Activated CD4-positive, alpha-beta T cell treated with anti-CD3 and anti-CD28 coated beads for 1 hour (primary cell): ENCODE data around the gene PSMG2.

Source experiments
- DNase-seq: peaks from one replicate; pipeline ENCODE4 v3.0.0-alpha.2; 2020

PSMG2 gene, protein sequence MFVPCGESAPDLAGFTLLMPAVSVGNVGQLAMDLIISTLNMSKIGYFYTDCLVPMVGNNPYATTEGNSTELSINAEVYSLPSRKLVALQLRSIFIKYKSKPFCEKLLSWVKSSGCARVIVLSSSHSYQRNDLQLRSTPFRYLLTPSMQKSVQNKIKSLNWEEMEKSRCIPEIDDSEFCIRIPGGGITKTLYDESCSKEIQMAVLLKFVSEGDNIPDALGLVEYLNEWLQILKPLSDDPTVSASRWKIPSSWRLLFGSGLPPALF

GRCh38 chr18:12702221-12703095 is at the start of gene PSMG2, which contains the start of gene CEP76:
PSMG2 (plus strand) TSS chr18:12703042; CDS start chr18:12703108, 66 bp downstream.
CEP76 (minus strand) TSS chr18:12702723; CDS start chr18:12702548, 175 bp downstream.
- peak; percentile 70 for DNase-seq

DNA sequence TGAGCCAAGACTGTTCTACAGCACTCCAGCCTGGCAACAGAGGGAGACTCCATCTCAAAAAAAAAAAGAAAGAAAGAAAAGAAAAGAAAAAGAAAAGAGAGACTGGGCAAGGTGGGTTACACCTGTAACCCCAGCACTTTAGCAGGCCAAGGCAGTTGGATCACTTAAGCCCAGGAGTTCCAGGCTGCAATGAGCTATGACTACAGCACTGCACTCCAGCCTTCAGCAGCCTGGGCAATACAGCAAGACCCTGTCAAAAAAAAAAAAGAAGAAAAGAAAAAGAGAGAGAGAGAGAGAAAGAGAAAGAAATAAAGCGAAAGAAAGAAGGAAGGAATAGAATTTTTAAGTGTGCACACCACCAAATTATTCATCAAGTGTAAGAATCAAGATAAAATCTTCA is 47.9 kb upstream of the PSMG2 start:
- no peak for DNase-seq

- DNase-seq, result no peak
Observed at GRCh38 chr18:12656605-12656937, 46.3 kb upstream of the PSMG2 start.

GRCh38 chr18:12656938-12657683 is 45.7 kb upstream of the PSMG2 start:
- DNase-seq, result no peak

- peak; percentile 8 for DNase-seq
Observed at GRCh38 chr18:12657684-12658425, 45.0 kb upstream of the PSMG2 start, which contains the start of gene SPIRE1. SPIRE1 (minus strand) TSS chr18:12658107; CDS start chr18:12657866, 241 bp downstream.

DNA sequence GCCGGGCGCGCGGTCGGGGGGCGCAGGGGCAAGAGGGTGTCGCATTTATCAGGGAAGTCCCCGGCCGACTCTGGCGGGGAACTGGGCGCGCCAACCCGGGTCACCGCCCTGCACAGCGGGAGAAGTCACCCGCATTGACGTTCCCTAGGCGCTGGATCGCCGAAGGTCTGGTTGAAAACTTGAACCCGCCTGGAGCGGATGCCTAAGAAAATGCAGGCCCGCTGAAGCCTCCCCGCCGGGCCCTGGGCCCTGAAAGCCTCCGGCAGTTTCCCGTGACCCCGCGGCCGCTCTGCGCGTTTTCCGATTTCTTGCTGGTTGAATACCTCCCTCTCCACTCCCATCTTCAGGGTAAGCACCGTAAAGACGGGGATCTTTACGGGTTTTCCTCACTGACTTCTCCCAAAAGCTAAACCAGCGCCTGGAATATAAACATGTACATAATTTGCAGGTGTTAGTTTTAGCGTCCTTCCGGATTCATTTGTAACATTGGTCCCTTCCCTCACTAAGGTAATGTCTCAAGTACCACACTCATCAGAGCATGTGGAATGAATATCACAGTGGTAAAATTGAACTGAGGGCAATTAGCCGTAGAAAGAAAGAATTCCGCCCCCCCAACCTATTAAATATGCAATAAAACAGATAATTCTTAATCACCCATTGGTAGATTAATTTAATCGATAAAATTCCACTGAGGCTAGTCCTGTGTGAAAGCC is 44.3 kb upstream of the PSMG2 start:
- no peak for DNase-seq

DNA sequence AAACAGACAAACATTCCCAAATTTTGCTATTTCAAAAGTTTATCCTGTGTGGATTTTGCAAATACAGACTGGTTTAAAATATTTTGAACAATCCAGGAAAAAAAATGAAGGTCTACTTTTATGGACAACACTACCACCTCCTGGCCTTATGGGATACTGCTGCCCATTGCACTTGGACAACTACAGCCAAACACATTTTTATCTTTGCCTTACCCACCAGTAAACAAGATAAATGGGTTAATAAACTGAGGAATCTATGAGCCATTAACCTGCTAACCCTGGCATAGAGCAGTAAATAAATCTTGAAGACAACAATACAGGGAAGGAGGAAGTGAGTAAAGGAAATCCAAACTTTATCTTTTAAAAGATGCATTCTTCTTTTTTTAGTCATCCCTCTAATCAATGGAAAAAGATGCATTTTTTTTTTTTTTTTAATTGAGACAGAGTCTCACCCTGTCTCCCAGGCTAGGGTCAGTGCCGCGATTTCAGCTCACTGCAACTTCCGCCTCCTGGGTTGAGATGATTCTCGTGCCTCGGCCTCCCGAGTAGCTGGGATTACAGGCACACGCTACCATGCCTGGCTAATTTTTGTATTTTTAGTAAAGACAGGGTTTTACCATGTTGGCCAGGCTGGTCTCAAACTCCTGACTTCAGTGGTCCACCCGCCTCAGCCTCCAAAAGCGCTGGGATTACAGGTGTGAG is 42.8 kb upstream of the PSMG2 start:
- no peak for DNase-seq

DNA sequence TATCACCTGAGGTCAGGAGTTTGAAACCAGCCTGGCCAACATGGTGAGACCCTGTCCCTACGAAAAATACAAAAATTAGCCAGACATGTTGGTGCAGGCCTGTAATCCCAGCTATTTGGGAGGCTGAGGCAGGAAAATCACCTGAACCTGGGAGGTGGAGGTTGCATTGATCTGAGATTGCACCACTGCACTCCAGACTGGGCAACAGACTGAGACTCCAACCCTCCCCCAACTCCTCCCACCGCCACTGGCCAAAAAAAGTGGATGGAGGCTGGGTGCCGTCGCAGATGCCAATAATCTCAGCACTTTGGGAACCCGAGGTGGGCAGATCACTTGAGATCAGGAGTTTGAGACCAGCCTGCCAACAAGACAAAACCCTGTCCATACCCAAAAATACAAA is 34.8 kb upstream of the PSMG2 start:
- DNase-seq, result no peak

DNA sequence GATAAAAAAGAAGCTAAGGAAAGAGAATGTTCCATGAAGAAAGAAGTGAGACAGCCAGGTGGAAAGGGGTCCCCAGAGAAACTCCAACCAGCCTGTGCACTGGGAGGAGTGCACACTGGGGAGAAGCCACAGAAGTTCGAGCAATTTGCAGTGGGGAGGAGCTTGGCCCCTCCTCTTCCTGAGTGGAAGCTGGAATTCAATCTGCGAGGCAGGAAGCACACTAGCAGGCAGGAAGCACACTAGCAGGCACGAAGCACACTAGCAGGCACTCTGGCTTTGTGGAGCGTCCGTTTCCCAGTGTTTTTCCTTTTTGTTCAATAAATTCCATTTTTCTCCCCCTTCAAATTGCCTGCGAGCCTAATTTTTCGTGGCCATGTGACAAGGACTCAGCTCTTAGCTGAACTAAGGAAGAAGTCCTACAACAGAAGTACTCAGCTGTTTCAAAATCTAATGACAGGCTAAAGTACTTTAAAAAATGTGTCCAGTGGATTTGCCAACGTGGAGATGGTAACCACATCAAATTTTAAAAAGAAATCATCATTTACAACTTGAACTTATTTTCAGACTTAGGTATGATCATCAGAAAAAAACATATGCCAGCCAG is 23.6 kb upstream of the PSMG2 start:
- no peak for DNase-seq

GRCh38 chr18:12686100-12686499 is 16.7 kb upstream of the PSMG2 start:
- no peak for DNase-seq

- DNase-seq, result no peak
Observed at GRCh38 chr18:12689256-12689850, 13.5 kb upstream of the PSMG2 start.

DNA sequence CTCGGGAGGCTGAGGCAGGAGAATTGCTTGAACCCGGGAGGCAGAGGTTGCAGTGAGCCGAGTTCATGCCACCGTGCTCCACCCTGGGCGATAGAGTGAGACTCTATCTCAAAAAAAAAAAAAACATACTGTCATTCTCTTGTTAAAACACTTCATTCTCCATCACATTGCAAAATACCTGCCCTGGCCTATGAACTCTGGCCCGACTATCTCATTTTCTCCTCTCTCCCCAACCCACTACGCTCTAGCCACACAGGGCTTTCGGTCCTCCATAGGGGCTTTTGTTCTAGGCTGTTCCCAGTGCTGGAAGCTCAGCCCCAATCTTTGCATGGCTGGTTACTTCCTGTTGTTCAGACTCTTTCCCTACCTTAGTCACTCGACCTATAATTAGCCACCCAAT is 10.6 kb upstream of the PSMG2 start:
- DNase-seq, result no peak

GRCh38 chr18:12694032-12694431 is 8.8 kb upstream of the PSMG2 start:
- DNase-seq, result no peak

- DNase-seq, result no peak
Observed at GRCh38 chr18:12699747-12700146, 3.1 kb upstream of the PSMG2 start.

- DNase-seq, result no peak
Observed at GRCh38 chr18:12701161-12701560, 1.7 kb upstream of the PSMG2 start.

DNA sequence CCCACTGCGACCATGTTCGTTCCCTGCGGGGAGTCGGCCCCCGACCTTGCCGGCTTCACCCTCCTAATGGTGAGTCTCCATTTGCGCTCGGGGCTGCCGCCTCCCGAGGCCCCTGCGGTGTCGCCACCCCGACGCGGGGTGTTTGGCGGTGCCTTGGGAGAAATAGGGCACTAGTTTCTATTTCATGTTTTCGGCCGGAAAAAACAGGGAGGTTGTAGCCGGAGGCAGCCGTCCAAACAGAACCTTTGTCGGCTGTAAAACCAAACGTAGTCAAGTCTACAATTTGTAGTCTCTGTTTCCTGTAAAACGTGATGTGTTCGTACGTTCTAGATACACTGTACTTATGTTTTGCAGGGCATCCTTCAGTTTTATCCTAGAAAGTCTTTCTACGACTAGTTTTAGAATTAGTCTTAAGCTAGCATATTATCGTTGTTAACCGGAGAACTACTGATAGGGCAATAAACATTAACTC is 290 bp downstream of the PSMG2 start:
- no peak for DNase-seq

DNA sequence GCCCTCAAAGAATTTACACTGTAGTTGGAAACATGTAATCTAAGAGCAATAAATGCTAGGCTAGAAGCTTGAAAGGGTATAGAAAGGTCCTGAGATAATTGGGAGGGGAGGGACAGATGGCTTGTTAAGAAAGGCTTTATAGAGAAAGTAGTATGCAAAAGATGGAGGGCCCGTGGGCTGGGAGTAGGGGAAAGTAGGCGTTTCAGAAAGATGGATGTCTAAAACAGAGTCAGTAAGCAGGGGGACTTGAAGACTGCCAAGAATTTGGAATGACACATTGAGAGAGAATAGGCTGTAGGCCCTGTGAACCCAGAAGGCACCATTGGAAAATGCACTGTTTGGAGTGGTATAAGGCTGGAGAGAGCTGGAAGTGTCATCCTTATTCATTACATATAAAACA is 822 bp downstream of the PSMG2 start:
- DNase-seq, result no peak

- DNase-seq, result no peak
Observed at GRCh38 chr18:12711446-12711845, 8.6 kb downstream of the PSMG2 start.

DNA sequence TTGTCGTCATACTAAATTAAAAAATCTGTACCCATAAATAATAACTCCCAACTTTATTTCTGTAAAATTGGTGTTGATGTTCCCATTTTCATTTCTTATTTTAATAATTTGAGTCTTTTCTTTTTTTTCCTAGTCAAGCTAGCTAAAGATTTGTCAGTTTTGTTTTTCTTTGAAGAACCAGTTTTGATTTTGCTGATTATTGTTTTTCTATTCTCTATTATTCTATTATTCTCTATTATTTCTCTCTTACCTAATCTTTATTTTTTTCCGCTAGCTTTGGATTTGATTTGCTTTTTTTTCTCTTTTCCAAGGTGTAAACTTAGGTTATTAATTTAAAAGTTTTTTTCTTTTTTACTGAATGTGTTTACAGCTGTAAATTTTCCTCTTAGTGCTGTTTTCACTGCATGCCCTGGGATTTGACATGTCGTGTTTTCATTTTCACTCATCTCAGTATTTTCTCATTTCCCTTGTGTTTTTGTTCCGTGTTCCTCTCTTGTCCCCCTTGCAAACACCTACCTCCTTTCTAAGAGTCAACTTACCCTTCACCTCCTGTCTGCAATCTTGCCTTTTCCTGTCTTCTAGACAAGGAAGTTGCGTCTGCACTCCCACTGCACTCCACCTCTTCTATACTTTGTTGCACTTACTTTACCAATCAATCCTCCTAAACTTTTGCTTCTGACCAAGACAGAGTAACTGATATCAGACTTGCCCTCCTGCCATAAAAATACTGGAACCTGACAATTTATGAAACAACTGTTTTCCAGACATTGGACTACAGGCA is 18.8 kb downstream of the PSMG2 start:
- no peak for DNase-seq

GRCh38 chr18:12722731-12723130 is 19.9 kb downstream of the PSMG2 start:
- DNase-seq, result no peak
